Measurements from ENCODE around the gene SMC1A.
"Not testable (repeated sequence)": the region's sequence is repeated elsewhere in the genome, so short reads cannot be mapped to it uniquely, and the experiment has no call there.

The SMC1A gene

DNA sequence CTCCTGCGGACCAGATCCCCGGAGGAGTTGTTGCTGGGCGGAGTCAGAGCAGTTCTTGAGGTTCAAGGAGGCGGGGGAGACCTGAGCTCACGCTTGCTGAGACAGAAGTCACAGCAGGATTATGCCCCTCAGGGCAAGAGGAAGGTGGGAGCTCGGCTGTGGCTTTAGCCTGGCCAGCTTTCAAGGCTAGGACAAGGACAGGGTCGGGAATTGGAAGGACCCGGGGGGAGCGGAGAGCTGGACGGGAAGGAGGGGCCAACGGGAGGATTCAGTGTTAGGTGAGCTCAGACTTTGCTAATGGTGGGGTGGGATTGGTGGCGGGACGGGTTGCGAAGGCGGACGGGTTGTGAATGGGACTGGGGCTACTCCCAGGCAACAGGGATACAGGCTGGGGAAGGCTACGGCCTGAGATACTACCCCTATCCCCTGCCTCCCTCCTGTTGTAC lies 430 bp upstream of the SMC1A start, which contains the start of gene RIBC1:
RIBC1 (plus strand) TSS at position 13 of the 446 bp plus-strand sequence. CDS start 3,404 bp downstream, outside the sequence.
- no peak for DNase-seq (ENCODE audit: low read depth, low spot score)

DNA sequence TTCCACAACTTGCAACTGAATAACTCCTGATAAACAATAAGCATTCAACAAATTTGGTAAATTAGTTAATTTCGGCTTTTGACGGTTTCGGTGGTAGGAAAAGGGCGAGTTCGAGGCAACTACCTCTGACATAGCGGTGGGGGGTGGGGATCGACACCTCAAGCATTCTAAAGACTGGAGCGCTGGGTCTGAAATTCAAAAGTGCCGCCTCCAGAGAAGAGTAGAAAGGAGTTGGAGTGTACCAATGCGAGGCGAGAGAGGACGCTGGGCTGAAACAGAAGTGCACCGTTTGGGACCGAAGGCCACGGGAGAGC lies 725 bp downstream of the SMC1A start:
- no peak for DNase-seq (ENCODE audit: low read depth, low spot score)

DNA sequence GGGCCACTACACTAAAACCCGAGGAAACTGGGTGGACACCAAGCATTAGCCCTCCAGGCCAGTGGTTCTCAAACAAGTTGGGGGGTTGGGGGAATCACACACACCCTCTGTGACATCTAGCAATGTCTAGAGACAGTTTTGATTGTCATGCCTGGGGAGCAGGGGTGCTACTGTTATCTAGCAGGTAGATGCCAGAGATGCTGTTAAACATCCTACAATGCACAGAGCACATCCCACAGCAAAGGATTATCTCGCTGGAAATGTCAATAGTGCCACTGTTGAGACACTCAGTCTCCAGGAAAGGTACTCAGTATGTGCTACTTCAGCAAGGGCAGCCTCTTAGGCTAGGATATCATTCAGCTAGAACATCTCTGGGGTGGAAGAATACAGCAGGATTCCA lies 1.3 kb downstream of the SMC1A start:
- no peak for DNase-seq (ENCODE audit: low read depth, low spot score)

DNA sequence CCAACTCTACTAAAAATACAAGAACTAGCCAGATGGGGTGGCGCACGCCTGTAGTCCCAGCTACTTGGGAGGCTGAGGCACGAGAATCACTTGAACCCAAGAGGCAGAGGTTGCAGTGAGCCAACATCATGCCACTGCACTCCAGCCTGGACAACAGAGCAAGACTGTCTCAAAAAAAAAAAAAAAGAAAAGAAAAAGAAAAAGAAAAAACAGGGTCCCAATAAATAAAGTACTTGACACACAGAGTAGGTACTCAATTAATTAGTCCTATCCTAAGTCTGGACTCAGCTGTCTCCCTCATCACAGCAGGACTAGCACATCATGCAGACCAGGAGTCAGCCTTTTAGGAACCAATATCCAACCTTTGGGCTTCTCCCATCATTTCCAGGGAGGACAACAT lies 2.1 kb downstream of the SMC1A start:
- DNase-seq (ENCODE audit: low read depth, low spot score), result not testable (repeated sequence)

DNA sequence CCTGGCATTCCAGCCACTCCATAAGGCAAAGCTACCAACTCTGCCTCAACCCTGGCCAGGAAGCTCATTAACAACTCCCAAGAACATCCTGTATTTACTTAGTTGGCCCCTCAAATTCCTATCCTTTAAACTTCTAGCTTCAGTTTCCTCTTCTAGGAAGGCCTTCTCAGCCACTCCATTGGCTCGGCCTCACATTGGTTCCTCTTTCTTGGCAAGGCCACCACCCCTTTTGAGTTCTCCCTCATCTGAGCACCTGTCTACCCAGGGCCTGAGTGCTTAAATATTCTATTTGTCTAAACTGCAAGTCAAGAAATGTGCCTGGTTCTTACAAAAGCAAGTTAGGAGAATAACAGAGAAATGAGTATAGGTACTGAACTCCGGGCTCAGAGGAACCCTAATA lies 10.0 kb downstream of the SMC1A start:
- DNase-seq (ENCODE audit: low read depth, low spot score), result no peak

DNA sequence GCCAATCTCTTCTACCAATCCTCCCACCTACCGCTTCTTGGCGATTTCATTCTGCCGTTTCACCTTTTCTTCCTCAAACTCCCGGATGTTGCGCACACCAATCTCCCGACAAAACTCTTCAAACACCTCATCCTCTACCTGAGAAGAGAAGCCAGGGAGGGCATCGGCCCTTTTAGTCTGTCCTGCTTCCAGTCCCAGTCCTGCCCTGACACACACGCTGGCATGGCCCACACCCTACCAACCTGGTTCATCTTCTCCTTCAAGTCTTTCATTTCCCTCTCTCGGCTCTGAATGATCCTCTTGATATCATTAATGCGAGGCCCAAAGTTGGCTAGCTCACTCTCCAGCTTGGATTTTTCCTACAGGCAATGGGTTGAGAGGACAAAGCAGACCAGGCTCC lies 18.9 kb downstream of the SMC1A start:
- DNase-seq (ENCODE audit: low read depth, low spot score), result no peak

DNA sequence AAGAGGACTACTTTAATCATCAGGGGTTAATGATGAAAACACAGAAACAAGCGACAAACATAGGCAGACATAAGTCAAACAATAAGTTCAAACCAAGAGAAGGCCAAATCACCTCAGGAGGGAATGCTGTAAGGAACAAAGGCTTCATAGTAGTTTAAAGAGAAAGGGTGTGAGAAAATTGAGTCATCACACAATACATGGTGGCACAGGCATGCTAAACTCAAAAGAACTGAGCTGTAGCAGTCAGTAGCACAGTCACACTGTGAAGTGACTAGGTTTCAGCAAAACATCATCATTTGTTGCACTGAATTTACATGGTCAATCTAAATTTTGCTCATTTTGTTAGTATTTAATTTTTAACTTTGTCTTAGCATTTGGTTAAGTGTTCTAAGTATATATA lies 24.2 kb downstream of the SMC1A start:
- no peak for DNase-seq (ENCODE audit: low read depth, low spot score)

DNA sequence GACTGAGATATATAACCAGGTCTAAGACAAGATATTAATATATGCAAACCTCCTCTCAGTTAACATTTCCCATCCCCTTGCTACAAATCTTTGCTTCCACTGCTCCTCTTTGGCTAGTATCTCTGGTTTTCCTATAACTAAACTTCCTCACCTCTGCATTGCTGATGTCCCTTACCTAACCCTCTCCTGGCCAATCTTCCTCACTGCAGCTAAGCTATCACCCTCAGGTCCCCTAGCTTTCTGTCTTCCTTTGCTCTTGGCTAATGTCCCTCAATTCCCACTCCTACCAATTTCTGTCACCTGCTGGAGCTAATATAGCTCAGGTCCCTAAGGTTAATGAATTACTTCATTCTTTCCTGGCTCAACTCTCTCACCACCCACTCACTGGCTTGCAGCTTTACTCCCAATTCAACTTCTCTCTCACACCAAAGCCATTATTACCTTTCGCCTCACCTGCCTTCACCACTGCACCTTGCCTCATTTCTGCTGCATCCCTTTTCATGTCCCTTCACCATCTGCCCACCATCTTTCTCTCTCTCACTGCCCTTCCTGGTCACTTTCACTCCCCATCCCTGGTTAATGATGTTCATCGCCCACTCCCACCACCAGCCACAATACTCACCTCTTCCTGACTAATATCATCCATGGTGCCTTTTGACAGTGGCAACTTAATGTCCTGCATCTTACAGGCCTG lies 26.7 kb downstream of the SMC1A start:
- DNase-seq (ENCODE audit: low read depth, low spot score), result no peak

DNA sequence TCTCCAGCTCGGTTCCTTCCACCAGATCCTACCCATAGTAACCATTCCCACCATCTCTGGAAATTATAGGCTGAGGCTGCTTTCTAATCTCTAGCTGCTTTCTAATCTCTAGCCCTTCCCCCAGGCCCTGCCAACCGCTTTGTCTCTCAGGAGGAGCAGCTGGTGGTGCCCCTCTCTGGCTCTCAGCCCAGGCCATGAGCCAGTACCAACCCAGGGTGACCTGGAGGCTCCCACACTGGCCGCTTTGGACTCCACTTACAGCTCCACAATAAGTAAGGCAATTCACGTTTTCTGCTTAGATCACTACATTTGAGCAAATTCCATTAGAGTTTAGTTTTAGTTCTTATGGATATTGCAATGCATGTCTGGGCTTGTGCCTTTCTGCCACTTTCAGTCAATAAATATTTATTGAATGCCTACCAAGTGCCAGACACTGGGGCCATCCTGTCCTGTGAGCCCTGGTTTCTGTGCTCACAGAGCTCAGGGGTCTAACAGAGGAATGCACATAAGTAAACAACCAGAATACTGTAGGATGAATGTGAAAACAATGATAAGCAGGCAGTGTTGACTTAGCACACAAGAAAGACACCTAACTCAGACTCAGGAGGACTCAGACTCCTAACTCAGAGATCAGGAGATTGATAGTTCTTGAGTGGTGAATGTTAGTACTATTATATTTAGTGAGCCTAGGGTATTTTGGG lies 38.9 kb downstream of the SMC1A start:
- no peak for DNase-seq (ENCODE audit: low read depth, low spot score)

DNA sequence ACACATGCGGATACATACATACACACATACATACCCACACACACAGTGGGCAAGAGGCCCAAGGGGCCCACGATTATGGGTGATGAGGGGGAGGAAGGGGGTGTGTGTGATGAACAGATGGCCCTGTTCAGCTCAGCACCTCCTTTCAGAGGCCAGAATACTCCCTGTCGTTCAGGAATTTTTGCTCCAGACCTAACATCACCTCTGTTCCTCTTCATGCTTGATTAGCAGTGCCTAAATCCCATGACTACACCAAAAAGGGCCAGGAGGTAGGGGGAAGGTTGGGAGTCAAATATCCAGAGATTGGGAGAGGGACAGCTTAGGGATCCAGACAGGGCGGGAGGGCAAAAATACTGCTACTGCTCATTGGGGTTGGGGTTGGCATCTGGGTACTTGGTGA lies 42.7 kb downstream of the SMC1A start:
- no peak for DNase-seq (ENCODE audit: low read depth, low spot score)

DNA sequence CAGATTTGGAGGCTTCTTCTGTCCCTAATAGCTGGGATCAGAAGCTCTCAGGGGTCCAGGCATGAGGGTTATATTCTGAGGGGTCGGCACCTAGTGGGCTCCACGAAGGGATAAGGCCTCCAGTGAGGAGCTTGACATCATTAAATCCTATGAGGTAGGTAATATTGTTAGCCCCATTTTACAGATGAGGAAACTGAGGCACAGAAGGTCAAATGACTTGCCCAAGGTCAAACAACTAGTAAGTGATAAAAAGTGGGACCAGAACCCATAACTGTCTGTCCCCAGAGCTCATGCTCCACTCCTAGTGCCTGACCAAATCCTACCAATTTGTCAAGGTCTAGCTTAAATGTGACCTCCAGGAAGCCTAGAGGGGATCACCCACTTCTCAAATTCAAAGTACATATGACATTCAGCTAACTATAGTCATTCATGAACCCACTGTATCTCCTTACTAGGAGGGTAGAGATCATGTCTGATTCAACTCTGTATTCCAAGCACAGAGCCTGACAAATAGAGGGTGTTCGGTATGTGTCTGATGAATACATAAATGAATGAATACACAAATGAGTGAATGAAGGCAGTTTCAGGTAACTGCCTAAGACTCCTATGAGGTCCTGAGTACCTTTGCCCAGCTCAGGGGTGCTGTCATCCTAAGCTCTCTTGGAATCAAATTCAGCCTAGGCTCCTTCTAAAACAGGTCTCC lies 43.3 kb downstream of the SMC1A start:
- no peak for DNase-seq (ENCODE audit: low read depth, low spot score)

DNA sequence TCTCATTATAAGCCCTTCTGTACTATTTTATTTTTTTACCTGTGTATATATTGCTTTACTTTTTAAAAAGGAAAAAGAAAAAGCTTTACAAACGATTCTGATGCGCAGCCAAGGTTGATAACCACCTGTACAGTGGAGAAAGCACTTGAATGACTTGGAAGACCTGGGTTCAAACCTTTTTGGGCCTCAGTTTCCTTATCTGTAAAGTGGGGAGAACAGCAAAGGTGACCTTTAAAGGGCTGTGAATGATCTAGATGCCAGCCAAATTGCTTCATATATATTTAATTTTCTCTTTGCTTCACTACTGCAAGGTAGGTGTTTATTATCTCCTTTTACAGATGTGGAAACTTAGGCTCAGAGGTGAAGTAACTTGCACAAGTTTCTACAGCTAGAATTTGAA lies 45.0 kb downstream of the SMC1A start:
- no peak for DNase-seq (ENCODE audit: low read depth, low spot score)

DNA sequence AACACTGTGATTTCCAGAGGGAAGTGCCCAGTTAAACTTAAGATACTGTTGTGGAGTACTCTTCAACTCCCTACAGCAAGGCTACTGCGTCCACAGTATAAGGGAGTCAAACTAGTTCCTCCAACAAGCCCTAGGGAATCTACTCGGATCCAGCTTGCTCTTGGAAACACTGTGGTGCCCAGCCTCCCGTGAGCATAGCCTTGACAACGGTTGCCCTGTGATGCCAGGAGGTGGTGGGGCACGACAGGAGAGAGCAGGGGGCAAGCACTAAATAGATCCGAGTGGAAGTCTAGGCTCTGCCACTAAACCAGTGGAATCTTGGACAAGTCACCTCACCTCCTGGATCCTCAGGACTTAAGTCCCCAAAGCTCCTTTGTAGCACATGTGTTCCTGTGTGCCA lies 45.6 kb downstream of the SMC1A start:
- DNase-seq (ENCODE audit: low read depth, low spot score), result no peak

DNA sequence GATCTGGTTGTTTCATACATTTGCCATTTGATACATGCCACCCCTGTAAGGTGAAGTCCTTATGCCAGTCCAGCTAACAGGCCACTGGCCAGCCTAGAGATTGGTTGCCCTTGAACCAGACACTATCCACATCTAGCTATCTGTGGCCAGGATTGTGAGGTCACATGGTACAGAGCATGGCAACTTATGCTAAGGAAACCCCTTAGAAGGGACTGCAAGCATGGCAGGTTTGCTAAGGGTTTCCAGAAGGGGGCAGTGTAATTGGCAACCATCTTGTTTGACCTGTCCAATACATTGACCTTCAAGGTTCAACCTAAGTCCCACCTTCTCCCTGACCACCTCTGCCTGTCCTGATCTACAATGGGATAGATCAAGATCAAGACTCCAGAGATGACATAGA lies 47.5 kb downstream of the SMC1A start:
- no peak for DNase-seq (ENCODE audit: low read depth, low spot score)

DNA sequence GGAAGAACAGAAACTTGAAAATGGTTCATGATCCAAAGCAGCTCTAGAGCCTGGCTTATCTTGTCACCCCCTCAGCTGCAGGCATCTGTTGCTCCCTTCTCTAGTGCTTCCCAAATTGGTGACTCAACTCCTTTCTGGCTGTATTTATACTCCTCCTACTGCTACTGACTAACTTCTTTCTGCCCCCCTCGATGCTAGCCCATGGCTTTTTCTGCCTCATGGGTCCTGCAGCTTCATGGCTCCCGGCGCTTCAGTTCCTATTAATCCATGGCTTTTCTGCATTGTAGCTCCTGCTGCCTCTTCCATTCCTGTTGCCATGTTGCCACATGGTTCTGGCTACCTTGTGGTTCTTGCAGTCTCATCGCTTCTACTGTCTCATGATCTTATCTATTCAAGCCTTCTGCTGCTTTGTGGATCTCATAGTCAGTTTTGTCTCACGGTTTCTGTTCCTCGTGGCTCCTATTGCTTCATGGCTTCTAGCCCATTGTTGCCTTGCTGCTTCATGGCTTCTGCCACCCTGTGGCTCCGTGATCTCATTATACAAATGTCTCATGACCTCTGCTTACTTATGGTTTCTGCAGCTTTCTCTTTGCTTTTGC lies 48.1 kb downstream of the SMC1A start:
- DNase-seq (ENCODE audit: low read depth, low spot score), result no peak

DNA sequence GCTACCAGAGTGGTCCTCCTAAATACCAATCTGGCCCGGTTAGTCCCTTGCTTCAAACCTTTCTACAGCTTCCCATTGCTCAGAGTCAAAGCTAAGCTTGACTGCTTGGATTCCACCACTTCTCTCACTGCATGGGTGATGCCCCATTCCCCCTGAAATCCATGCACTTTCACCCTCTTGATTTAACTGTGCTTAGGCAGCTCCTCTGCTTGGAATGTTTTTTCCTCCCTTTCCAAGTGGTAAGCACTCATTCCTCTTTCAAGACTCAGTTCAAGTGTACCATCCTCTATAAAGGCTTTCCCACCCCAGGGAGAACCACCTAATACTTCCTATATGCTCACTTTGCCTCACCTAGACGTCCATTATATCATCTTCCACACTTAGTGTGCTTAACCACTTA lies 49.1 kb downstream of the SMC1A start:
- no peak for DNase-seq (ENCODE audit: low read depth, low spot score)

DNA sequence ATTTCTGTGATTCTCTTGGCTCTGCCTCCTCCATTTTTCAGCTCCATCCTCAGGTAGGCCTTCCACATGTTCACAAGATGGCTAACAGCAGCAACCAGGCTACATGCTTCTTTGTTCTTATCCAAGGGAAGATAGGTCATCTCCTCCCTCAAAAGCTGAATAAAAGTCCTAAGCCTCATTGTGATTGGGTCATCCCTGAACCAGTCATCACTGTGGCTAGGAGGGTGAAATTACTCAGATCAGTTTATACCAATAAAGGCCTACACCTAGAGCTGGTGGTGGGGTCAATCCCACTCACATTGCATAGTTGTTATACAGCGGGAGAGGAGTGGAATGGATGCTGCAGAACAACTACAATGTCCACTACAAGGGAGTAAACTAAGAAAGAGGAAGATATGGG lies 56.0 kb downstream of the SMC1A start:
- DNase-seq (ENCODE audit: low read depth, low spot score), result not testable (repeated sequence)

DNA sequence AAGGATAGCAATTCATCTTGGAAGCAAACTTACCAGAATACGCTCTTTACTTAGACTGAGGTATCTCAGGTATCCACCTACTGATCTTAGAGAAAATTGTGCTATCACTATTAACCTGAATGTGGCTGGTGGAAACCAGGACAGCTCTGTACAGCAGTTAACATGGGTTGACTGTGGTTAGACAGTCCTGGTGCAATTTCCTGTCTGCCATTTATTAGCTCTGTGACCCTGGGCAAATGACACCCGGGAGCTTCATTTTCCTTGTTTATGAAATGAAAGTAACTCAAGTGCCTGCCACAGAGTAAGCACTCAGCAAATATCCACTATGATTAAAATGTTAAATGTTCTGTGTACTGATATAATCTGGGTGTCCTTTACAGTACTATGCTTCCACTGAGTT lies 60.0 kb downstream of the SMC1A start:
- DNase-seq (ENCODE audit: low read depth, low spot score), result no peak

DNA sequence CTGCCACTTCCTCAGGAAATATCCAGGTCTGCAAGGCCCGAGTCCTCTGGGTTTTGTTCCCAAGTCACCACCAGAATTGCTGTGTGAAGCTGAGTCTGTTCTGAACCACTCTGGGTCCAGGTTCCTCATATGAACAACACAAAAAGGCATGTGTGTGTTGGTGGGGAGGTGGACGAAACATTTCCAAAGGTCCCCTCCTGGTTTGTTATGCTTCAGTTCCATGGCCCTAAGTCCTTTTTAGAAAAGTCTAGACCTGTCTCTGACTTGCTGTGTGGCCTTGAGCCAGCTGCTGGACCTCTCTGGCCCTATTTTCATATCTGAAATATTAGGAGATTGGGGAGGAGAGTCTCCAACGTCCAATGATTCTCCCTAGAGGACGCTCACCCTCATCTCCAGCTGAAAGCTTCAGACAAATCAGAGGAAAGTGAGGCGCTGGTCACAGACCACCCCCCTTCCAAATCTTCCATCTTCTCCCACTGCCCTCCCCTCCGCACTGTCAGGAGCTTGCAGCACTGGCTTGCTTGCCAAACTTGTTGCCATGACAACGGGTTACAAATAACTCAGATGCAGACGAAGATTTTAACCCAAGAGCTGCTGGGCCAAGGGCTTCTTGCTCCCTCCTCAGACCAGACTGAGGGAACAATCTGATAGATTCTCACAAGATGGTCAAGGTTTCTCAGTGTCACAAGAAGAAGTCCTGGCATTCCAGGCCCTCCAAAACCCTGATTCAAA lies 64.5 kb downstream of the SMC1A start:
- peak; percentile 39 for DNase-seq (ENCODE audit: low read depth, low spot score)

DNA sequence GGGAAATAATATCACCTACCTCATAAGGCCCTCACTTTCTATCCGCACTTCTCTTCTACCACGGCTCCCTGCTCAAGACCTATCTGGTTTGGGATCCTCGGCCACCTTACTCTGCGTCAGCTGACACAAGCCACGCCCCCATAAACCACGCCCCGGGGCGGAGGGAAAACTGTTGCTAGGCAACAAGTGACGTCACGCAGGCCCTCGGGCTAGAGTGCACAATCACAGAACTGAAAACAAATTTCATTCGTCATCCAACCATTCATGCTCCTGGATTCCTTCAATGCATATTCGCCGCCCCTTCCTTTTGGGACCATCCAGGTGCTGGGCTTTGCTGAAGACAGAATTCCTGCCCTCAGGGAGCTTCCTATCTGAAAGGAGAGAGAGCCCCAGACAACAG lies 66.3 kb downstream of the SMC1A start:
- DNase-seq (ENCODE audit: low read depth, low spot score), result peak; percentile 89

DNA sequence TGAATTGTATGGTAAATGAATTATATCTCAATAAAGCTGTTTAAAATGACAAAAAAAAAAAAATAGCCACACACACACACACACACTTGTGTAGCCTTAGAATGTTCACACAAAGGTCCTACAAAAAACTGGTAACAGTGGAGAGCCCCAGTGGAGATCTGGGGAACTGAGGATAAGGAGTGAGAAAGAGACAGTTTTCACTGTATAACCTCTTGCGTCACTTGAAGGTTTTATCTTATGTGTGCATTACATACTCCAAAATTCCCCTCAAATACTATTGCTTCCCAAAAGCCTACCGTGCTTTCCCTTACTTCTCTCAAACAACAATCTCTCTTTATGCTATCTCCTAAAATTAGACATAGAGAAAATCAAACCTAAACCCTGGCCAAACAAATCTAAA lies 67.8 kb downstream of the SMC1A start:
- no peak for DNase-seq (ENCODE audit: low read depth, low spot score)

DNA sequence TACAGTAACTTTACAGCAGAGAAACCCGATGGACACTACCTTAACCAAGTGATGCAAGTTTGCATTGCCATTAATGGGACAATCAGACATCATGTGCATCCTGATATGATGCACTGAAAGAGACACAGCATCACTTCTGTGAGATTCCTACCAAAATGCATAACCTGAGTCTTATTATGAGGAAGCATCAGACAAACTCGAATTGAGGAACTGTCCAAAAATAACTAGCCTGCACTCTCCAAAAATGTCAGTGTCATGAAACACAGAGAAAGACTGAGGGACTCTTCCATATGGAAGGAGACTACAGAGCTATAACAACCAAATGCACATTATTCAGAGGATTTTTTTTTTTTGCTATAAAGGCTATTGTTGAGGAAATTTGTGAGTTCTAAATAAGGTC lies 74.5 kb downstream of the SMC1A start:
- DNase-seq (ENCODE audit: low read depth, low spot score), result no peak

All from ELF-1 (cell line).